ENCODE results near the gene MGAT3. TPM values are rescaled to one million over a fixed set of nuclear protein-coding genes. Genes with fewer than 3 reads are reported as not detected.

MGAT3 gene
- total RNA-seq, 4 donors from 2014 or later: 1.2 to 7.1 (median 3.6) TPM

DNA sequence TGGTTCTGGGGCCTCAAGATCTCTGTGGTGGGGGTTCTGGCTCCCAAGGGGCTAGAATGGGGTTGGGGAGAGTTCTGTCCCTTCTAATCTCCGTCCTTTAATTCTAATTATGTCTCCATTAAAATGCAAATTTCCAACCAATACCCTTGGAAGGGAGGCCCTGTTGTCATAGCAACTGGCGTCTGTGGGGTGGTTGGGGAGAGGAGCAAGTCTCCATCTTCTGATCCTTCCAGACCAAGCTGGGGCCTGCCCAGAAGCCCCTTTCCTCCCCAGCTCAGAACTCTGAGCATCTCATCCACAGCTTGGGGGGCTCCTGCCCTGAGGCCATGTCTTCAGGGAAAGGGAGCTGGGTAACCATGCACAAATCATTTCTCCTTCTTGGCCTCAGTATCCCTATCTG is 81.2 kb downstream of the MGAT3 start:
- DNase-seq (ENCODE audit: extremely low spot score): no peak
- H3K4me1 ChIP-seq: peaks cover 6 to 15% (median 11%) of the 10 kb centered on the region in 4 donors
- peaks cover 0 to 12% (median 0%) of the 10 kb centered on the region in 4 donors for H3K27me3 ChIP-seq
- TF ChIP-seq EP300 (IDR thresholded peaks at IDR 0.05): no peak
- TF ChIP-seq, protein P1, sequence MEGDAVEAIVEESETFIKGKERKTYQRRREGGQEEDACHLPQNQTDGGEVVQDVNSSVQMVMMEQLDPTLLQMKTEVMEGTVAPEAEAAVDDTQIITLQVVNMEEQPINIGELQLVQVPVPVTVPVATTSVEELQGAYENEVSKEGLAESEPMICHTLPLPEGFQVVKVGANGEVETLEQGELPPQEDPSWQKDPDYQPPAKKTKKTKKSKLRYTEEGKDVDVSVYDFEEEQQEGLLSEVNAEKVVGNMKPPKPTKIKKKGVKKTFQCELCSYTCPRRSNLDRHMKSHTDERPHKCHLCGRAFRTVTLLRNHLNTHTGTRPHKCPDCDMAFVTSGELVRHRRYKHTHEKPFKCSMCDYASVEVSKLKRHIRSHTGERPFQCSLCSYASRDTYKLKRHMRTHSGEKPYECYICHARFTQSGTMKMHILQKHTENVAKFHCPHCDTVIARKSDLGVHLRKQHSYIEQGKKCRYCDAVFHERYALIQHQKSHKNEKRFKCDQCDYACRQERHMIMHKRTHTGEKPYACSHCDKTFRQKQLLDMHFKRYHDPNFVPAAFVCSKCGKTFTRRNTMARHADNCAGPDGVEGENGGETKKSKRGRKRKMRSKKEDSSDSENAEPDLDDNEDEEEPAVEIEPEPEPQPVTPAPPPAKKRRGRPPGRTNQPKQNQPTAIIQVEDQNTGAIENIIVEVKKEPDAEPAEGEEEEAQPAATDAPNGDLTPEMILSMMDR (IDR thresholded peaks at IDR 0.05): no peak
- TF ChIP-seq POLR2AphosphoS5 (IDR thresholded peaks at IDR 0.05): no peak
- no peak for TF ChIP-seq POLR2A (IDR thresholded peaks at IDR 0.05; ENCODE audit: low read depth)
- WGBS: 100% methylated on average over 1 of the region's 2 CpGs
- no peaks in the 10 kb centered on the region for H3K9me3 ChIP-seq
- no peak overlapping the region for H3K27ac ChIP-seq (replicated peaks in 1 of 4)
- intact Hi-C loops (cut with DNase I): loop anchor here (5.0 kb wide), 1 partner anchor 489 kb away; no protein-coding TSS in a partner anchor
- H3K36me3 ChIP-seq: no peaks in the 10 kb centered on the region
- H3K4me3 ChIP-seq: no peak overlapping the region

Other genes with a start within 250 kb of the MGAT3 start
- gene PDGFB, start 212.0 kb upstream of the MGAT3 start, total RNA-seq: 10 to 100 TPM; 12.3 to 25.4 (median 18.8) TPM
- gene RPL3, start 137.4 kb upstream of the MGAT3 start, total RNA-seq: 1,000 to 10,000 TPM; 2,019 to 2,284 (median 2,183) TPM
- gene SYNGR1, start 107.0 kb upstream of the MGAT3 start, total RNA-seq: 10 to 100 TPM; 14.4 to 29.4 (median 24.0) TPM
- 10 to 100 TPM; 15.2 to 33.7 (median 21.5) TPM for gene TAB1, start 57.2 kb upstream of the MGAT3 start, total RNA-seq
- gene MIEF1, start 45.3 kb downstream of the MGAT3 start, total RNA-seq: 10 to 100 TPM; 19.7 to 21.7 (median 20.9) TPM
- gene ATF4, start 63.5 kb downstream of the MGAT3 start, total RNA-seq: 100 to 1,000 TPM; 516 to 895 (median 721) TPM
- 100 to 1,000 TPM; 158 to 202 (median 177) TPM for gene RPS19BP1, start 75.7 kb downstream of the MGAT3 start, total RNA-seq
- under 1 TPM in 3 of 4 donors, not detected in 1; under 0.01 to 0.39 (median 0.33) TPM for gene CACNA1I, start 113.7 kb downstream of the MGAT3 start, total RNA-seq